A549 (cell line): ENCODE results near the gene ELOVL6.
"Not testable (repeated sequence)": the region's sequence is repeated elsewhere in the genome, so short reads cannot be mapped to it uniquely, and the experiment has no call there.

Experiments
- POLR2A ChIP-seq: IDR thresholded peaks from 2 replicates; pipeline ENCODE4 v1.6.1; 2012; ENCODE audit warnings: mild to moderate bottlenecking, low read length
- RAD21 ChIP-seq, 2 experiments: fragments of >200 bp in 1 of 2; sonication (Bioruptor Twin) in 1 of 2; formaldehyde crosslinking in 1 of 2; IDR thresholded peaks in 1 of 2; conservative IDR thresholded peaks in 1 of 2; 2 replicates in 1 of 2; 3 replicates in 1 of 2; pipeline ENCODE4 v1.6.1; 2012 to 2018; ENCODE audit warnings: inconsistent platforms in 1 of 2
- RFX5 ChIP-seq: fragments of 450-650 bp; IDR thresholded peaks from 2 replicates; pipeline ENCODE4 v1.7.1; 2014; ENCODE audit warnings: antibody characterized with exemption, mild to moderate bottlenecking, moderate library complexity
- TF ChIP-seq, protein P1 (sequence below): fragments of >200 bp; sonication (Bioruptor Twin); formaldehyde crosslinking; IDR thresholded peaks from 3 replicates; pipeline ENCODE4 v1.5.1; 2016
- TF ChIP-seq, protein P2 (sequence below): fragments of 250-450 bp; sonication (Bioruptor Pico); IDR thresholded peaks from 2 replicates; pipeline ENCODE4 v1.5.0; 2021; ENCODE audit warnings: mild to moderate bottlenecking, moderate library complexity, borderline replicate concordance

DNA sequence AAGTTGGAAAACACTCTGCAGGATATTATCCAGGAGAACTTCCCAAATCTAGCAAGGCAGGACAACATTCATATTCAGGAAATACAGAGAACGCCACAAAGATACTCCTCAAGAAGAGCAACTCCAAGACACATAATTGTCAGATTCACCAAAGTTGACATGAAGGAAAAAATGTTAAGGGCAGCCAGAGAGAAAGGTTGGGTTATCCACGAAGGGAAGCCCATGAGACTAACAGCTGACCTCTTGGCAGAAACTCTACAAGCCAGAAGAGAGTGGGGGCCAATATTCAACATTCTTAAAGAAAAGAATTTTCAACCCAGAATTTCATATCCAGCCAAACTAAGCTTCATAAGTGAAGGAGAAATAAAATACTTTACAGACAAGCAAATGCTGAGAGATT, 120.3 kb downstream of the ELOVL6 start:
- not testable (repeated sequence) for TF ChIP-seq RAD21 (conservative IDR thresholded peaks at IDR 0.05 in 1 of 2, IDR thresholded peaks at IDR 0.05 in 1 of 2); RFX5; POLR2A
- TF ChIP-seq, protein P1, sequence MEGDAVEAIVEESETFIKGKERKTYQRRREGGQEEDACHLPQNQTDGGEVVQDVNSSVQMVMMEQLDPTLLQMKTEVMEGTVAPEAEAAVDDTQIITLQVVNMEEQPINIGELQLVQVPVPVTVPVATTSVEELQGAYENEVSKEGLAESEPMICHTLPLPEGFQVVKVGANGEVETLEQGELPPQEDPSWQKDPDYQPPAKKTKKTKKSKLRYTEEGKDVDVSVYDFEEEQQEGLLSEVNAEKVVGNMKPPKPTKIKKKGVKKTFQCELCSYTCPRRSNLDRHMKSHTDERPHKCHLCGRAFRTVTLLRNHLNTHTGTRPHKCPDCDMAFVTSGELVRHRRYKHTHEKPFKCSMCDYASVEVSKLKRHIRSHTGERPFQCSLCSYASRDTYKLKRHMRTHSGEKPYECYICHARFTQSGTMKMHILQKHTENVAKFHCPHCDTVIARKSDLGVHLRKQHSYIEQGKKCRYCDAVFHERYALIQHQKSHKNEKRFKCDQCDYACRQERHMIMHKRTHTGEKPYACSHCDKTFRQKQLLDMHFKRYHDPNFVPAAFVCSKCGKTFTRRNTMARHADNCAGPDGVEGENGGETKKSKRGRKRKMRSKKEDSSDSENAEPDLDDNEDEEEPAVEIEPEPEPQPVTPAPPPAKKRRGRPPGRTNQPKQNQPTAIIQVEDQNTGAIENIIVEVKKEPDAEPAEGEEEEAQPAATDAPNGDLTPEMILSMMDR, result not testable (repeated sequence)
- TF ChIP-seq, protein P2, sequence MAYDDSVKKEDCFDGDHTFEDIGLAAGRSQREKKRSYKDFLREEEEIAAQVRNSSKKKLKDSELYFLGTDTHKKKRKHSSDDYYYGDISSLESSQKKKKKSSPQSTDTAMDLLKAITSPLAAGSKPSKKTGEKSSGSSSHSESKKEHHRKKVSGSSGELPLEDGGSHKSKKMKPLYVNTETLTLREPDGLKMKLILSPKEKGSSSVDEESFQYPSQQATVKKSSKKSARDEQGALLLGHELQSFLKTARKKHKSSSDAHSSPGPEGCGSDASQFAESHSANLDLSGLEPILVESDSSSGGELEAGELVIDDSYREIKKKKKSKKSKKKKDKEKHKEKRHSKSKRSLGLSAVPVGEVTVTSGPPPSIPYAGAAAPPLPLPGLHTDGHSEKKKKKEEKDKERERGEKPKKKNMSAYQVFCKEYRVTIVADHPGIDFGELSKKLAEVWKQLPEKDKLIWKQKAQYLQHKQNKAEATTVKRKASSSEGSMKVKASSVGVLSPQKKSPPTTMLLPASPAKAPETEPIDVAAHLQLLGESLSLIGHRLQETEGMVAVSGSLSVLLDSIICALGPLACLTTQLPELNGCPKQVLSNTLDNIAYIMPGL (CRISPR knock-in tag), result not testable (repeated sequence)
